Measurements from ENCODE around the gene ATP8A2.

- TF ChIP-seq CTCF (conservative IDR thresholded peaks at IDR 0.05) (no peak), EZH2 (IDR thresholded peaks at IDR 0.05; ENCODE audit: low read depth) (no peak)
These were observed 516.3 kb downstream of the ATP8A2 start for GRCh38 chr13:25887962-25888655.
